Measurements from ENCODE around the gene SPARCL1.
"Not testable (repeated sequence)": the region's sequence is repeated elsewhere in the genome, so short reads cannot be mapped to it uniquely, and the experiment has no call there.

SPARCL1 gene

DNA sequence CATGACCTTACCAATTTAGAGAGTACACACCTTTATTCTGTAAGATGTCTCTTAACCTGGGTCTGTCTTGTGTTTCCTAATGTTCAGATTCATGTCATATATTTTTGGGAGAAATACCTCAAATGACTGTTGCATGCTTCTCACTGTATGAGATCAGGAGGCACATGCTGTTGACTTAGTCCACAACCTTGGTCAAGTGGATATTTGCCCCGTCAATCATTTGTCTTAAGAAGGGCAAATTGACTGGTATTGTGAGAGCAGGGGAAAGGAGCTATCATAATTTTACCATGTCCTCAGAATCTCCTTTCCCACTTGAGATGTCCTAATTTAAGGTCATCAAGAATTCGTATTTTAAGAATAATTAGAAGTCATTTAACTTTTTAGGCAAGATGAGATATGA is 95.8 kb downstream of the SPARCL1 start:
- DNase-seq, result no peak

DNA sequence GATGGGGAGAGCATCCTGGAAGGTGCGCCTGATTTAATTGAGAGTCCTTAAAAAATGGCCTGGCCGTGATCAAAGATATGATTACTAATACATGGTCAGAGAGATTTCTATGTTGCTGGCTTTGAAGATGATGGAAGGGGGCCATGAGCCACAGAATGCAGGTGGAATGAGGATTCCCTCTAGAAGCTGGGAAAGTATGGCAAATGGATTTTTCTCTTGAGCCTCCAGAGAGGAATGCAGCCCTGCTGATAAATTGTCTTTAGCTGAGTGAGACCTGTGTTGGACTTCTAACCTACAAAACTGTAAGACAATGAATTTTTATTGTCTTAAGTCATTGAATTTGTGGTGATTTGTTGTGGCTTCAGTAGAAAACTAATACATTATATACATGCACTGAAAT is 99.1 kb downstream of the SPARCL1 start:
- no peak for DNase-seq

DNA sequence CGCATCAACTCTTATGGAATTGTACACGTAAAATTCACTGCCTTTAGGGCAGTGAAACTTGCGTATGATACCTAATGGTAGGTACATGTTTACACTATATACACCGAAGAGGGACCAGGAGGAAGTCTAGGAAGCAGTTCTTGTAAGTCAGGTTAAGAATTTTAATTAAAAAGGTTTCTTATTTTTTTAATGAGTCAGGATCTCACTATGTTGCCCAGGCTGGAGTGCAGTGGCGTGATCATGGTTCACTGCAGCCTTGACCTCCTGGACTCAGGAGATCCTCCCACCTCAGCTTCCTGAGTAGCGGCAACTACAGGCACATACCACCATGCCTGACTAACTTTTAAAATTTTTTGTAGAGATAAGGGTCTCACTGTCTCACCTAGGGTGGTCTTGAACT is 100.2 kb downstream of the SPARCL1 start:
- no peak for DNase-seq

DNA sequence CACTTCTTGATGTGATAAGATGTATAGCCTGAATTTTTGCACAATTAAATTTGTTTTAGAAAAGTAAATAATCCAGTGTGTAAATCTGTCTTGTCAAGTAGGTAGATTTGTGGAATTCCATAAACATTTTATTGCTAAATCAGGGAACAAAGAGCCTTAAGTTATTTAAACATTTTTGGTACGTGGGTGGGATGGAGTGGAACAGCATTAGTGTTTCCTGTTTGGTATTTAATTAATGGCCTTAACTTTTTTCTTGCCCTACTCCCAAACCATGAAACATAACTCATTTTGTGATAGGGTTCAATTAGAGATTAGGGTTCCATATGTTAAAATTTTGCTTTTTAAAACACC is 101.7 kb downstream of the SPARCL1 start:
- no peak for DNase-seq

DNA sequence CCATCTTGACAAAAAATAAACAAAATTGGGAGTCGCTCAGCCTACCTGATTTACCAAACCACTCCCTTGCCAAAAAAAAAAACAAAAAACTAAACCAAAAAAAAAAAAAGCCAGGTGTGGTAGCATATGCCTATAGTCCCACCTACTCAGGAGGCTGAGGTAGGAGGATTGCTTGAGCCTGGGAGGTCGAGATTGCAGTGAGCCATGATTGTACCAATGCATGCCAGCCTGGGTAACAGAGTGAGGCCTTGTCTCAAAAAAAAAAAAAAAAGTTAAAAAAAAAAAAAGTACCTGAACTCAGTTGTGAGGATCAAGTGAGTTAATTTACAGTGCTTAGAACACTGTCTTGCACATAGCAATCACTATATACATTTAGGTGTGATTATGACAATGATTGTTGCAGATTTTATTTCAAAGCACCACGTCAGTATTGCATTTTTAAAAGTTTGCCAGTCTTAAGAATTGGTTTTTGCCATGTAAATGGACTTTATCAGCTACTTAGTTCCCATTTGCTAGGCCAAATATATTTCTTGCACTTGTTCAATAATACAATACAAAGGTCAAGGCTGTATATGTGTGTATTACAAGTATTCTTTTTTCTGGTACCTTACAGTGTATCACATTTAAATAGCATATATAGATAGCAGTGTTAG is 102.2 kb downstream of the SPARCL1 start:
- DNase-seq, result no peak

DNA sequence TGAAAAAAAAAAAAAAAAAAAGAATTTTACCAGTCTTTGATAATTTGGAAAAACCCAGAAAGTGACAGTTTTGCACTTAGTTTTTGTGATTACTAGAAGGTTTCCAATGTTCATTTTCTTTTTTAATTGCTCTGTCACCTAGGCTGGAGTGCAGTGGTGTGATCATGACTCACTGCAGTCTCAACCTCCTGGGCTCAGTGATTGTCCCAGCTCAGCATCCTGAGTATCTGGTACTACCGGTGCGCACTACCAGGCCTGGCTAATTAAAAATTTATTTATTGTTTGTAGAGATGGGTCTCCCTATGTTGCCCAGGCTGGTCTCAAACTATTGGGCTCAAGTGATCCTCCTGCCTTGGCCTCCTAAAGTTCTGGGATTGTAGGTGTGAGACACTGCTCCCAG is 103.5 kb downstream of the SPARCL1 start:
- no peak for DNase-seq

DNA sequence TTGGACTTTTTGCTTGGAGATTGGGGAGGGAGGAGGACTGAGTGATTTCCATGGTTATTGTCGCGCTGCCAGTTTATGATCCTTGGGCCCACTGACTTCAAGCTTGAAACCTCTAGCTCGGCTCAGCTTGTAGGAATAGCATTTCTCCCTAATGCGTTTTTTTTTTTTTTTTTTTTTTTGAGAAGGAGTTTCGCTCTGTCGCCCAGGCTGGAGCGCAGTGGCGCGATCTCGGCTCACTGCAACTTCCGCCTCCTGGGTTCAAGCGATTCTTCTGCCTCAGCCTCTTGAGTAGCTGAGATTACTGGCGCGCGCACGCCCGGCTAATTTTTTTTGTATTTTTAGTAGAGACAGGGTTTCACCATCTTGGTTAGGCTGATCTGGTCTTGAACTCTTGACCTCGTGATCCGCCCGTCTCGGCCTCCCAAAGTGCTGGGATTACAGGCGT is 105.1 kb downstream of the SPARCL1 start:
- not testable (repeated sequence) for DNase-seq

Data from CD4-positive, alpha-beta T cell treated with Interferon alpha-2 for 1 hour (primary cell).